GM18507 (cell line): ENCODE results near the gene BCAP29.

Source experiments
- DNase-seq: peaks from one replicate; pipeline ENCODE4 v3.0.0; 2011; ENCODE audit warnings: low read depth; ENCODE audit not compliant: insufficient read length; ENCODE audit errors: extremely low spot score
- FAIRE-seq: peaks from 2 replicates; lab custom pipeline; 2011; peaks lifted over from hg19 to GRCh38; lab: Jason Lieb, UNC

BCAP29 gene

GRCh38 chr7:107580716-107581383 is 804 bp downstream of the BCAP29 start:
- FAIRE-seq = no peak
- no peak for DNase-seq

- DNase-seq = no peak
- FAIRE-seq = no peak
Measured at GRCh38 chr7:107581387-107582013, 1.5 kb downstream of the BCAP29 start.

- FAIRE-seq (no peak), DNase-seq (no peak)
Measured at GRCh38 chr7:107582875-107583274, 2.8 kb downstream of the BCAP29 start.

- FAIRE-seq (no peak), DNase-seq (no peak)
Measured at GRCh38 chr7:107584716-107585115, 4.7 kb downstream of the BCAP29 start.

GRCh38 chr7:107588529-107589130 is 8.6 kb downstream of the BCAP29 start:
- no peak for FAIRE-seq

GRCh38 chr7:107591421-107591820 is 11.4 kb downstream of the BCAP29 start:
- FAIRE-seq (no peak), DNase-seq (no peak)

More at GRCh38 chr7:107588529-107589130, 8.6 kb downstream of the BCAP29 start:
- DNase-seq = no peak

GRCh38 chr7:107592361-107593024 is 12.4 kb downstream of the BCAP29 start:
- FAIRE-seq (no peak), DNase-seq (no peak)

- DNase-seq (no peak), FAIRE-seq (no peak)
Measured at GRCh38 chr7:107593025-107593410, 13.0 kb downstream of the BCAP29 start.

GRCh38 chr7:107594961-107595737 is 15.1 kb downstream of the BCAP29 start:
- no peak for DNase-seq
- FAIRE-seq = no peak

- FAIRE-seq (no peak), DNase-seq (no peak)
Measured at GRCh38 chr7:107596881-107597581, 17.0 kb downstream of the BCAP29 start.

GRCh38 chr7:107597582-107597916 is 17.5 kb downstream of the BCAP29 start:
- no peak for FAIRE-seq
- DNase-seq = no peak

- no peak for FAIRE-seq
- DNase-seq = no peak
Measured at GRCh38 chr7:107597953-107598352, 17.9 kb downstream of the BCAP29 start.

- no peak for DNase-seq
- FAIRE-seq = no peak
Measured at GRCh38 chr7:107599262-107599661, 19.2 kb downstream of the BCAP29 start.

GRCh38 chr7:107600816-107601215 is 20.8 kb downstream of the BCAP29 start:
- FAIRE-seq = no peak

GRCh38 chr7:107605218-107605815 is 25.3 kb downstream of the BCAP29 start:
- DNase-seq = no peak
- no peak for FAIRE-seq

More at GRCh38 chr7:107600816-107601215, 20.8 kb downstream of the BCAP29 start:
- DNase-seq = no peak

- DNase-seq (no peak), FAIRE-seq (no peak)
Measured at GRCh38 chr7:107606303-107606702, 26.3 kb downstream of the BCAP29 start.

- DNase-seq = no peak
- no peak for FAIRE-seq
Measured at GRCh38 chr7:107609811-107610261, 29.8 kb downstream of the BCAP29 start.

GRCh38 chr7:107610323-107610722 is 30.3 kb downstream of the BCAP29 start:
- FAIRE-seq = no peak
- no peak for DNase-seq

- DNase-seq = no peak
- no peak for FAIRE-seq
Measured at GRCh38 chr7:107613439-107613838, 33.4 kb downstream of the BCAP29 start.
